Coronary artery (tissue), 2 donors: ENCODE measurements around the gene ABCC5.

Experiments
- DNase-seq: peaks from one replicate; pipeline ENCODE4 v3.0.0-alpha.2; 2017; ENCODE audit warnings: low spot score
- H3K27ac ChIP-seq, 2 donors: fragments of 200-600 bp; sonication (generic); one replicate each; pipeline ENCODE4 v1.5.1; 2016 to 2019
- H3K4me3 ChIP-seq: fragments of 200-600 bp; sonication (generic); 2 replicates; pipeline ENCODE4 v1.5.1; 2016; ENCODE audit warnings: mild to moderate bottlenecking, moderate library complexity
- CTCF ChIP-seq: fragments of 200-600 bp; sonication (generic); IDR thresholded peaks from one replicate; pipeline ENCODE4 v1.5.1; 2019; ENCODE audit warnings: antibody characterized with exemption

ABCC5 gene

GRCh38 chr3:184017672-184018423 is at the start of gene ABCC5:
ABCC5 (minus strand) TSS chr3:184017884; CDS start chr3:184014392, 3,492 bp downstream.
- TF ChIP-seq CTCF = peak; percentile 14
- peak within 1 kb of the TSS; percentile 97 for H3K4me3 ChIP-seq
- peak within 1 kb of the TSS; percentile 66 to 84 for H3K27ac ChIP-seq
- peak; percentile 92 for DNase-seq

GRCh38 chr3:184066211-184066610 is 48.5 kb upstream of the ABCC5 start:
- DNase-seq = no peak
- TF ChIP-seq CTCF = no peak
- H3K4me3 ChIP-seq = no peak overlapping the region
- H3K27ac ChIP-seq = no peak overlapping the region

GRCh38 chr3:184062637-184063036 is 45.0 kb upstream of the ABCC5 start:
- no peak overlapping the region for H3K27ac ChIP-seq
- H3K4me3 ChIP-seq = no peak overlapping the region
- TF ChIP-seq CTCF = no peak
- DNase-seq = no peak

- Histone ChIP-seq H3K27ac (no peak overlapping the region), H3K4me3 (no peak overlapping the region)
- no peak for DNase-seq
- no peak for TF ChIP-seq CTCF
Measured at GRCh38 chr3:184059424-184059823, 41.7 kb upstream of the ABCC5 start.

GRCh38 chr3:184058029-184058428 is 40.3 kb upstream of the ABCC5 start:
- H3K27ac ChIP-seq = no peak overlapping the region
- no peak for TF ChIP-seq CTCF
- no peak overlapping the region for H3K4me3 ChIP-seq
- DNase-seq = no peak

- TF ChIP-seq CTCF = no peak
- no peak within 1 kb of the TSS for H3K27ac ChIP-seq
- no peak for DNase-seq
- H3K4me3 ChIP-seq = no peak within 1 kb of the TSS
Measured at GRCh38 chr3:184052767-184053166, 35.1 kb upstream of the ABCC5 start, which contains the start of gene HTR3C. HTR3C (plus strand) TSS chr3:184053047; CDS start chr3:184053081, 34 bp downstream.

GRCh38 chr3:184050217-184050847 is 32.6 kb upstream of the ABCC5 start:
- no peak for DNase-seq
- no peak for TF ChIP-seq CTCF

More at GRCh38 chr3:184050217-184050847, 32.6 kb upstream of the ABCC5 start:
- Histone ChIP-seq H3K27ac (no peak overlapping the region), H3K4me3 (no peak overlapping the region)
